Tibial nerve (tissue), 3 donors: Measurements from ENCODE around the gene PAQR6.

Experiments used
- CTCF ChIP-seq, 5 experiments: fragments of 200-600 bp in 3 of 5; fragments of 450-650 bp in 2 of 5; sonication (generic) in 3 of 5; IDR thresholded peaks; one replicate each; pipeline ENCODE4 v1.5.1; 2016 to 2019; ENCODE audit warnings: antibody characterized with exemption in 5 of 5, mild to moderate bottlenecking in 3 of 5, moderate library complexity in 2 of 5
- POLR2A ChIP-seq, 2 donors: fragments of 450-650 bp; IDR thresholded peaks; one replicate each; pipeline ENCODE4 v1.6.1; 2017; ENCODE audit warnings: antibody characterized with exemption in 2 of 2, mild to moderate bottlenecking in 2 of 2, moderate library complexity in 2 of 2

DNA sequence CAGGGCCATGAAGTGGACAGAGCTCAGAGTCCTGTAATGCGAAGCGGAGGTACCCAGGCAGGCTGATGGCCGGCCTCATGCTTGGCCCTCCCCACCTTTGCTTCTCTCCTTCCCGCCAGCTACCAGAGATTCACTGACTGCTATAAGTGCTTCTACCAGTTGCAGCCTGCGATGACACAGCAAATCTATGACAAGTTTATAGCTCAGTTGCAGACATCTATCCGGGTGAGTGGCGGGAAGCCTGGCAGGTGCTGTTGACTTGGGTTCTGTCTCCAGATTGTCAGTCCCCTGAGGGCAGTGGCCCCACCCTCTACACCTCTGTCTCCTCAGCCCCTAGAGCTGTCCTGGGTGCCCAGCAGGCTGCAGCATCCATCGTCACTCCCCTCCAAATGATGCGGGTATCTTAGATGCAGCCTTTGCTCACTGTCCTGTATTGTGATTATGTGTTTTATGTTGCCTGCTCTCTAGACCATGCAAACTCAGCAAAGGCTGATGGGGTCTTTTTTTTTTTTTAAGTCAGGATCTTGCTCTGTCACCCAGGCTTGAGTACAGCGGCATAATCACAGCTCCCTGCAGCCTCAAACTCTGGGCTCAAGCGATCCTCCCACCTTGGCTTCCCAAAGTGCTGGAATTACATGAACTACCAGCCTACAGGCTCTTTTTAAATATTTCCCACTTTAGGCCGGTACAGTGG lies 15.5 kb downstream of the PAQR6 start:
- TF ChIP-seq CTCF (IDR thresholded peaks at IDR 0.05) (no peak), POLR2A (IDR thresholded peaks at IDR 0.05) (no peak)
